ENCODE results near the gene ATP5MK.

DNA sequence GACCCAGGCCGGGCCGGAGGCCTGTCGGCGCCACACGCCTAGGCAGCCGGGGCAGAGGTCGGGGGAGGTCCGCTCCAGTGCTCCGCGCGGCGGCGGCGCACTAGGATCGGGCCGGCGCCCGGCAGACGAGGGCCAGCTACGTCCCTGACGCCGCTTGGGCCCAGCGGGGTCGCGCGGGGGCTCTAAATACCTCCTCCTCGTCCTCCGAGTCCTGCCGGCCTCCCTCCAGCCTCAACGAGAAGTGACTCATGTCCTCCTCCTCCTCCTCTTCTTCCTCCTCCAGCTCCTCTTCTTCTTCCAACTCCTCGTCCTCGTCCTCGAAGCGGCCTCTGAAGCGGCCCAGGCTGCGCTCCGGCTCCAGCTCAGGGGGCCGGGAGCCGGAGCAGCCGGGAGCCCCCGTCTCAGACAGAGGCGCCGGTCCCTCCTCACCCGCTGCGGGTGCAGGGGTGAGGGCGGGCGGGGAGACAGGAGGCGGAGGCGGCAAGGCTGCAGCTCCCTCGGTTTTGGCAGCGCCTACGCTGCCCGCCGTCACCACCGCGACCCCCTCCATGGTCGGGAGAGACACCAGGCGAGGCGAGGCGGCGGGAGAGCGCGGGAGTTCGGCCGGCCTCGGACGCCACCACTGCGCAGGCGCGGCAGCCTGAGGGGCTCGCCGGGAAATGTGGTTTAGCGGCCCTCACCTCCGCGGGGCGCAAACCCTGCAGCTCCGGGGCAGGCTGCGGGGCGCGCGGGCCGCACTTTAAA, 45.6 kb downstream of the ATP5MK start, which contains the start of gene PCGF6:
- TF ChIP-seq, protein P1, sequence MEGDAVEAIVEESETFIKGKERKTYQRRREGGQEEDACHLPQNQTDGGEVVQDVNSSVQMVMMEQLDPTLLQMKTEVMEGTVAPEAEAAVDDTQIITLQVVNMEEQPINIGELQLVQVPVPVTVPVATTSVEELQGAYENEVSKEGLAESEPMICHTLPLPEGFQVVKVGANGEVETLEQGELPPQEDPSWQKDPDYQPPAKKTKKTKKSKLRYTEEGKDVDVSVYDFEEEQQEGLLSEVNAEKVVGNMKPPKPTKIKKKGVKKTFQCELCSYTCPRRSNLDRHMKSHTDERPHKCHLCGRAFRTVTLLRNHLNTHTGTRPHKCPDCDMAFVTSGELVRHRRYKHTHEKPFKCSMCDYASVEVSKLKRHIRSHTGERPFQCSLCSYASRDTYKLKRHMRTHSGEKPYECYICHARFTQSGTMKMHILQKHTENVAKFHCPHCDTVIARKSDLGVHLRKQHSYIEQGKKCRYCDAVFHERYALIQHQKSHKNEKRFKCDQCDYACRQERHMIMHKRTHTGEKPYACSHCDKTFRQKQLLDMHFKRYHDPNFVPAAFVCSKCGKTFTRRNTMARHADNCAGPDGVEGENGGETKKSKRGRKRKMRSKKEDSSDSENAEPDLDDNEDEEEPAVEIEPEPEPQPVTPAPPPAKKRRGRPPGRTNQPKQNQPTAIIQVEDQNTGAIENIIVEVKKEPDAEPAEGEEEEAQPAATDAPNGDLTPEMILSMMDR (IDR thresholded peaks at IDR 0.05): peak in 1 of 6 experiments; percentile 4
- TF ChIP-seq POLR2A (IDR thresholded peaks at IDR 0.05): no peak
